ENCODE results near the gene DYNLL2.
"Not testable (repeated sequence)": the region's sequence is repeated elsewhere in the genome, so short reads cannot be mapped to it uniquely, and the experiment has no call there.

The DYNLL2 gene

DNA sequence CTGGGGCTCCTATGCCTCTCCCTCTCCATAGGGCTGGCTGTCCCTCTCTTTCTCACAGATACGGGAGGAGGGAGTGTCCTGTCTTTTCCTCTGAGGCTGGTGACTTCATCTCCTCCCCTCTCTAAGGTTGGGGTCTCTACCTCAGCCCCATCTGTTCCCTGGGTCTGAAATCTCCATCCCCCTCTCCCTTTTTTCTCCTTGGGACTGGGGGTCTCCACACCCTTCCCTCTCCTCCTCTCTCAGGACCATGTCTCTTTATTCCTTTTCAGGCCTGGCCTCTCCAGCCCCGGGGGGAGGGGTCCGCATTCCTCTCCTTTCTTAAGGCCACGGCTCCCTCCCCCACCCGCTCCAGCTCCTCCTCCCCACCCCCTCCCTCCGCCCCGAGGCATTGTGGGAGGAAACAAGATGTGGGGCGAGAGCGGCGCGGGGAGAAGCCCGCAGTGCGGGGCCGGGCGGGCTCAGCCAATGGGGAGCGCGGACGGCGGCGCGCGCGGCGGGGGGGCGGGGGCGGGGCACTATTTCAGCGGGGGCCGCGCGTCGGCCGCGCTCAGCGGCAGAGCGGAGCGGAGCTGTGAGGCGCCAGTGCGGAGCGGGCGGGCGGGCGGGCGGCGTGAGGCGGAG, at the start of gene DYNLL2:
DYNLL2 (plus strand) TSS at position 550 of the 621 bp plus-strand sequence. CDS start 3,672 bp downstream, outside the sequence.
- peak; percentile 89 for DNase-seq

DNA sequence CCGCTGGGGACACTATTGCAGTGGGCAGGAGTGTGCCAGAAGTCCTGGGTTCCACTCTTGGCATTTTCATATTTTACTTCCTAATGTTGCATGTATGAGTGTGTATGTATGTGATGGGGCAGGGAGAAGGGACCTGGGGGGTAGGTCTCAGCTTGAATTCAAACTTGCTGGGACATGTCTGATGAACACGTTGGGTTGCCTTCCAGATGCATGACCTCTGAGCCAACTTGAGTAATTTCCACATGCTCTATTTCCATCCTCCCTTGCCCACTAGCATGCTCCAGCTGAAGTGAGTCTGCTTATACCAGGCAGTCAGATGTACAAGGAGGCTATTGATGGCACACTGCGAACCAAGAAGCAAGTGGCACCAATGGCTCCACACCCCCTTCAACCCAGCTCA, 43.2 kb upstream of the DYNLL2 start:
- DNase-seq = no peak

DNA sequence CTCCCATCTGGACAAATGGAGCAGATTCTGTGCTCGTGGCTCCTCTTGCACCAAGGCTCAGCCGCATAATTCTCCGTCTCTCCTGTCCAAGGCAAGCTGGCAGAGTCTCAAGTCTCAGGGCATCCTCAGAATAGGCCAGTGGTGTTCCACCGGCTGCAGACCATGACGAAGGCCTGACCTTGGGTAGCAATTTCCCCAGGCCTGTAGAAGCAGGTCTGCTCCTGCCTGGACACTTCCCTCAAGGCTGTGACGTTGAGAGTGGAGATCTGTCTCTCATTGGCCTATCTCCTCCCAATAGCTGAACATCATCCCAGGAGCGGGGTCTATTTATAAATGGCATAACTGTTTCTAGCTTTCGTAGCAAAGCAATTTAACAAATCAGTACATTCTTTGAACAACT, 42.8 kb upstream of the DYNLL2 start:
- DNase-seq = no peak

DNA sequence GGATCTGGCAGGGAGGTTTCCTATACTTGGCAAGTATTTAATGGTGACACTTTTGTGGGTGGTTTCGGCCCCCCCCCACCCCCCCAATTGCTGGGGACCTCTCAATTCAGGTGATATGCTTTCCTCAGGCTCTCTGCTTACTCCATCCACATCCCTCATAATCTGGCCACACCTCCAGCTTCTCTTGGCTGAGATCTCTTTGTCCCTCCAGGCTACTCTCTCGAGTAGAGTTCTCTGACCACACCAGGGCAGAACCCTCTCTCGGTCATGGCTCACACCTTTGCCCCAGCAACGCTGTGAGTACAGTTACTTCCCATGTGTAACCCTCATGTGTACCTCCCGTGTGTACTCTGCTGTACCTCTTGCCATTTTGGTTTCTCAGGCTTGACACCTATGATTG, 42.1 kb upstream of the DYNLL2 start:
- no peak for DNase-seq

DNA sequence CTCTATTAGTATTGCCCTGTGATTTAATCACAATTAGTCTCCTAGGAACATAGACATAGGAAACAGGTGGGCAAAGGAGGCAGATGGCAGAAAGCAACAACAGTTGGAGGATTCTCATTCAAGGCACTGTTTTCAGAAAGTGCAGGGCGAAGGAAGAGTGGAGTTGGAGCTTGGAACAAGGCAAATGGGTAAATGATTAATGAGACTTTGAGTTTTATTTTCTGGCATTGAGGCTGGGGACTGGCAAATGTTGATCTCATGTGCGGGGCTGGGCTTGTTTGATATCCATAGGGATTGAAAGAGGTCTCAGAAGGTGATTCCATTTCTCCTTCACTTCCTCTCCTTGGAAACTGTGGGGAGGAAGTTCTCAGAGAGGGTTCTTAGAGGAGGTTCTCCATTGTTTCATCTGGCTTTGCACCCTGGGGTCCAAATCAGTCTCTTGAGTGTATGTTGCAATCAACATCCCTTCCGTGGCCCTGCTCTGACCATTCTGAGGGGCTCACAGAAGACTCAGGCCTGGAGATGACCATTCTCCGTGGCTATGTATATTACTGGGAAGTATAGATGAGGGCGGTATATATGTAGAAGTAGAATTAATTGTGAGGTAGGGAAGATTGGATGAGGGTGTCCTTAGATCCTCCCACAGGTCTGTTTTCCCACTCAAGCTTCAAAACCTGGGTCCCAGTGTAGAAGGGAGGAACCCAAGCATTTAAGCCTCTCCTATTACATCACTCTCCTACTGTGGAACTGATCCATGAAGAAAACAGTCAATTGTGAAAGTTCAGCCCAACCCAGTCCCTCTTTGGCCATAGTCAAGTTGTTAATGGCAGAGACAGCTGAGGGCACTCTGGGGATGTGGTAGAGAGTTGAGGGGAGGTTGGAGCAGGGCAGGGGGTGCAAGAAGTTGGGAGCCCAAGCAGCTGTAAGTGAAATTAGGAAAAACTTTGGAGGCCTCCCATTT, 39.7 kb upstream of the DYNLL2 start:
- DNase-seq = no peak

DNA sequence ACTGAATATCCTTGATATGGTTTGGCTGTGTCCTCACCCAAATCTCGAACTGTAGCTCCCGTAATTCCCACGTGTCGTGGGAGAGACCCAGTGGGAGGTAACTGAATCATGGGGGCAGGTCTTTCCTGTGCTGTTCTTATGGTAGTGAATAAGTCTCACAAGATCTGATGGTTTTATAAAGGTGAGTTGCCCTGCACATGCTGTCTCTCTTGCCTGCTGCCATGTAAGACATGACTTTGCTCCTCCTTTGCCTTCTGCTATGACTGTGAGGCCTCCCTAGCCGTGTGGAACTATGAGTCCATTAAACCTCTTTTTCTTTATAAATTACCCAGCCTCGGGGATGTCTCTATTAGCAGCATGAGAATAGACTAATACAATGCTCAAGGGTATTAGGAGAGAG, 39.0 kb upstream of the DYNLL2 start:
- not testable (repeated sequence) for DNase-seq

DNA sequence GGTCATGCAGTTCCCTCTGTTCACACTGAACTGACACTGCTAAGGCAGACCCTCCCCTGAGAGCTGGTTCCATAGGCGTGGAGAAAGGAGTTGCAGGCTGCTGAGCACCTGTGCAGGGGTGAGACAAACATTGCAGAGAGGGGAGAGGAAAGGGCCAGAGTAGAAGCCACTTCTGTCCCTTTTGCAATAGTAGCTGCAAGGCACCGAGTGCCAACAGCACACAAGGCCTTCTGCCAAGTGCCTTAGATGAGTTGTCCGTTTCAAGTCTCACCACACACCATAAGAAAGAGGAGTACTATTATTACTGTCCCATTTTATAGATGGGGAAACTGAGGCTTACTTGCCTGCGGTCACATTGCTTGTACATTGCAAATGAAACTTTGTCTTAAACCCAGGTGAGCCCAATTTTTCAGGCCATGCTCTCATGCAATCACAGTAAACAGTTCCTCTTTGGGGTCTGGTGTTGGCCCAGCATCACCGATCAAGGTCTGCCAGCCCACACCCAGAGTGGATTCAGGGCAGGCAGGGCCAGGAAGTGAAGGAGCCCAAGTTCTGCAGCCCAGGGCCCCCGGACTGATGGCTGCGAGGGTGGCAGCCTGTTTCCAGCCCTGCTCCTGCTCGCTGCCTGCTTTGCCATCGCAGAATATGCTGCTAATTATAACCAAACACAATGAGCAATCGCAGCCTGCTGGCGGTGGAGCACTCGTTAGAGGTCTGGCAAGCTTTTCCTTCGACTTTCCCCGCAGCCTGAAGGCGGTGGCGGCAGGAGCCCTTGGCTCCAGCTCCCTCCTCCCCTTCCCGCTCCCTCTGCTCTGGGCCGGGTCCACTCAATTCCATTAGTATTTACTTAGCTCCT, 36.8 kb upstream of the DYNLL2 start:
- no peak for DNase-seq

DNA sequence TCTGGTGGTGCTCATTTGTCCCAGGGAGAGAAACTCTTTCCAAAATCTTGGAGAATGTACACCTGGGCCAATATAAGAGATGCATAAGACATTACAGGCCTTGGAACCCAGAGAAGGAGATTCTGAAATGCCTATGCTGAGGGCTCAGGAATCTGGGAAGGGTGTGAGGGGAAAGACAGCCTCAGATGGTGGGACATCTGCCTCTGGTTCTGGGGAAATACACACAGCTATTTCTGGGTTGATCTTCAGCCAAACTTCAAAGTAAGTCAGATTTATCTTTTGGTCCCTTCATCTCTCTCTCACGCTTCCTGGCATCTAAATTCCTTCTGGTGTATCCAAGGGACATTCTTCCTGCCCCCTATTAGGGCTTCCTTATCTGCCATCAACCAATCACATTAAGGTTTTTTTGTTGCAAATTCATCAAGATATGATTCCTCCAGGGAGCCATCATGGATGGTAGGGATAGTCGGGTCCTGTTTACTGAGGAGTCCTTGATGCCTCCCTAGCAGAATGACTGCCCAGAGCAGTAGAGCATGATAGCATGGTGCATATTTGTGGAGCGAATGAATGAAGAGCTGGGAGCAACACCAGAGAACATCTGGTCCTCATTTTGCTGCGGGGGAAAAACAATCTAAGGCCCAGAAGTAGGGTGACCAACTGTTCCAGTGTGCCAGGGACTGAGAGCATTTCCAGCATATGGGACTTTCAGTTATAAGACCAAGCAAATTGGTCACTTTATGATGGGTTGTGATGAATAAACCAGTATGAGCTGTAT, 35.7 kb upstream of the DYNLL2 start:
- DNase-seq = no peak

DNA sequence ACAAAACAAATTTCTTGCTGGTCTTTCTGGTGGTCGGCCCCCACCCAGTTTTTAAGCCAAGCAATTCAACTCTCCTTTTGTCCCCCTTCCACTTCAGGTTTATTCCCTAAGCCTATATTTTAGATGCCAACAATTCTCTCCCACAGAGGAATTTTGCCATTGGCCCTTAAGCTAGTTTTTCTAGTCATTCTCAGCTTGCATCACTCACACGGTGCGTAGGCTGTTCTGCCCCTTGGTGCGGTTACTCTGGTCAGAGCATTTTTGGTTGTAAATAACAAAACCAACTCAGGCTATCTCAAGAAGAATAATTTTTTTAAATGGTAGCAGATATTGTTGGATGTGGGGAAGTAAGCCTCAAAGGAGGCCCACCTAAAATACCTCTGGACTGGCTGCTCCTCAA, 33.7 kb upstream of the DYNLL2 start:
- DNase-seq = no peak

DNA sequence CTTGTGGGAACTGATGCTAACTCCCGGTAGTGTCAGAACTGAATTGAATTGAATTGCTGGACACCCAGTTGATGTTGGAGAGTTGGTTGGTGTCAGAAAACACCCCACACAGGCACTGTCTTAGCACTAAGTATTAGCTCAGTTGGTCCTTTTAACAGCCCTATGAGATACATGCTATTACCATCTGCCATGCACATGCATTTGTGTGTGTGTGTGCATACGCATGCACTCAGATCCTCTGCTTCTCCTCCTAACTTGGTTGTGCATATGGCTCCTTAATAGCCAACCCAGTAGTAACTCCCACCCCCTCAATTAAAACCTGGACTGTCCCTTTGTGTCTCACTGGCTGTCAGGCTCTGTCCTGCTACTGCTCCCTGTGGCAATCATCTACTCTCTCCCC, 32.3 kb upstream of the DYNLL2 start:
- no peak for DNase-seq

DNA sequence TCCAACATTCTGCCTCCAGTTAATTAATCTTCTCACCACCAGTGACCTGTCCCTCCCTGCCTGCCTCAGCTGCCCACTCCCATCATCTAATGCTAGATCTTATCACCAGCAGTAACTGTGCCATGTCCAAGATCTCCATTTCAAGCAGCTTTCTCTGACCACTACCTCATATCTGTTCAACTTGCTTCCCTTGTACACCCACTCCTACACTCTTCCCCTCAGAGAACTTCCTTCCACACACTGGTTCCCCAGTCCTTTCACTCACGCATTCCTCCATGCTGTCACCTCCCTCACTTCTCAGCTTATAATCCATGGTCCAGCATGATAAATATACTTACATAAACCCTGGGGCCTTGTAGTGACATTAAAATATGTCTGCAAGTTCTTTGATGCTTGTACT, 31.8 kb upstream of the DYNLL2 start:
- no peak for DNase-seq

DNA sequence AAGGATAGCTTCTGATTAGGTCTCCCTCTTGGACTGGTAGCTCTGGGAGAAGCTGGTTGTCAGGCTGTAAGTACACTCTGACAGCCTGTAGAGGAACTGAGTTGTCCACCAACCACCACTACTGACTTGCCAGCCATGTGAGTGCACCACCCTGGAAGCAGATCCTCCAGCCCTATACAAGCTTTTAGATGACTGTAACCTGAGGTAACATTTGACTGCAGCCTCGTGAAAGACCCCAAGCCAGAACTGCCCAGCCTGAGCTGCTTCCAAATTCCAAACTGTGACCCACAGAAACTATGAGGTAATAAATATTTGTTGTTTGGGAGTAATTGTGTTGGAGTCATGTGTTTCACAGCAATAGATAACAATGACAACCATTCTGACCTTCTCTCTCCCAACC, 30.8 kb upstream of the DYNLL2 start:
- no peak for DNase-seq

DNA sequence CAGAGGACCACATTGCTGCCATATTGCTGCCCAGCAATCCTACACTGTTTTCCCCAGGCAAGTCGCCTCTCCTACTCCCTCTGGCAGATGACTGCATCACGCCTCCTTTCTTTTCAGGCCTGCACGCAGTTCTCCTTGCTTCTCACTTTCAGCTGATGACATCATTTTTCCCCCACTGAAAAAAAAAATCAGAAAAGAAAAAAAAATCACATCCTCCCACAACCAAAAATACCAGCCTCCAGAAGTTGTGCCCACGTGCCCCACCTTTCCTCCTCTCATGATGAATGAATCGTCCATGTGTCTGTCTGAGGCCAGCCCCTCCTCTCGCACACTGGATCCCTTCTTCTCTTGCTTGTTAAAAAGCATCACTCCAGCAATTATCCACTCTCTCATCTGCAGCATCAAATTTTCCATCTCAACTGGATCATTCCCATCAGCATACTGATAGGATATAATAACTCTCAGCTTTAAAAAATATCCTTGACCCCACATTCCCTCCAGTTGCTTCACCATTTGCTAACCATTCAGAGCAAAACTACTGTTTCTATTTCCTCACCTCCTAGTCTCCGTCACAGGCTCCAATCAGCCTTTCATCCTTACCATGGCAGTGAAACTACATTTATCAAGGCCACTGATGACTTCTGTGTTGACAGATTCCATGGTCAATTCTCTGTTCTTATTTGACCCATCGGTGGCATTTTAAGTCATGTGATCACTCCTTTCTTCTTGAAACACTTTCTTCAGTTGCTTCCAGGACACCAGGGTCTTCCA, 30.1 kb upstream of the DYNLL2 start:
- DNase-seq = no peak

DNA sequence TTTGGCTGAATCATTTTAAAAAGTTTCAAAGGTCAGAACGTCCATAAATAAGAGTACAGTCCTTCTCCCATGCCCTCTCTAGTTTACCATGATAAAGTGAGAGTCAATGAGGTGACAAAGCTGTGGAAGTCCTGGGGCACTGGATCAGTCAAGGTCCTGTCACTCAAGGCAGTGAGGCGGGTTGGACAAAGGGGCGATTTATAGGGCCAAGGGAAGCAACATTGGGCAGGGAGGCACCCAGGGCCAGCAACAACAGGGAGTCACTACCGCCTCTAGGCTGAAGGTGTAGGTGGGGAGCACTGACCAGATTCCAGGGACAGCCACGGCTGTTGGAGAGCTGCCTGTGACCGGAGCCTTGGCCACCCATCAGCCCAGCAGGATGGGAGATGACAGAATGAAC, 28.6 kb upstream of the DYNLL2 start:
- DNase-seq = no peak

DNA sequence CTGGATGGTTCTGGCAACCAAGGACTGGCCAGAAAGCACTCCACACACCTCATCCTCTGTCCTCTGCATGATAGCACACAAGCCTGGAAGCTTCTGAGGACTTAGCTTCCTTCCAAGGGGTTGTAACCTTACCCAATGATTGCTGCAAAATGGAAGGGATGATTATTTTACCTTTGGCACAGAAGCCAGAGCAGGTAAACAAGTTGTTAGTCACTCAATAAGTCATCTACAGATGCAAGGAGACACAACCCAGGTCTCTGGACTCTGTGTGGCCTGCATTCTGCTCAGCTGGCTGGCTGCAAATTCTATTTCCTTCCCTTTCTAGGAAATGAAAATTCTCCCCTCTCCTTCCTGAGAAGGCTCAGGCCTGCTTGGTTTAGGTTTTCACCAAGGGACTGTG, 26.7 kb upstream of the DYNLL2 start:
- no peak for DNase-seq

DNA sequence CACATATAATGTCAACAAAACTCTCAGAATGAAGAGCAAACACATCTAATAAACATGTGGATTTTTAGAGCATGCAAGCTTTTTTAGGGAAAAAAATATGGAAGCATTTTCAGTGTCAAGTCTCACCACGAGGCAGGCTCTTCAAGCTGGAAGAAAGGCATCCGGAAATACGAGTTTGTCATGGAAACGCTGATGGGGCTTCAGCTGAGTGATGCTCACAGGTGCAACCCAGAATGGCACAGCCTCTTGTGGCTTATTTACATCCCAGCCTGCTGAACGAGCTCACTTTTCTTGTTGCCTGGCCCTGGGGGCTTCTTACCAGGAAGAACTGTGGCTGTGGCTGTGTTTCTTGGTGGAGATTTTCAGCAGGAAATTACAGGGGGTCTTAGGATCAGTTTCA, 24.1 kb upstream of the DYNLL2 start:
- DNase-seq = no peak

DNA sequence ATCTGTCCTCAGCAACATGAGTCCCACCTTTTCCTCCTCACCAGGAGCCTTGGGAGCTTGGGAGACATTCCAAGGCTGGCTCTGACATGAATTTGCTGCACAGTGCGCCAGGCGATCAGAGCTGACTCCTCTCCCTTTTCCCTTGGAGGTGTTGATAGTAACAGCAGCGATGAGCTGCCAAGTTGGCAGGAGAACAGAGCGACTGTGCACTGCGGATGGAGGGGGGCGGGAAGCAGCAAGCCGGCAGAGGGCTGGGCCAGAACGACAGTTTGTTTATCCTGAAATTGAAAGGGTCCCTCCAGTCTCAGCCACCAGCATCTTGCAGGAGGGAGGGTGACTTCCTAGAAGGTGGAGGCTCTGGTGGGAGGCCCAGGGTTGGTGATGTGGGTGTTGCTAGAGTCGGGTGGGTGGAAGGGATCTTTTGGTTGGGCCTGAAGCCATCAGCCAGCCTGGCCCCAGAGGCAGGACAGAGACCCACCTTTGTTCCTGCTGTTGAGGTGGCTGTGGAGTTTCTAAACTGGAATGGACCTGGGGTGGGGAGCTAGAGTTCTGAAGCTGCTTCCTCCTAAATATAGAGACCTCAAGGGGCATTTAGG, 22.5 kb upstream of the DYNLL2 start:
- peak; percentile 47 for DNase-seq

DNA sequence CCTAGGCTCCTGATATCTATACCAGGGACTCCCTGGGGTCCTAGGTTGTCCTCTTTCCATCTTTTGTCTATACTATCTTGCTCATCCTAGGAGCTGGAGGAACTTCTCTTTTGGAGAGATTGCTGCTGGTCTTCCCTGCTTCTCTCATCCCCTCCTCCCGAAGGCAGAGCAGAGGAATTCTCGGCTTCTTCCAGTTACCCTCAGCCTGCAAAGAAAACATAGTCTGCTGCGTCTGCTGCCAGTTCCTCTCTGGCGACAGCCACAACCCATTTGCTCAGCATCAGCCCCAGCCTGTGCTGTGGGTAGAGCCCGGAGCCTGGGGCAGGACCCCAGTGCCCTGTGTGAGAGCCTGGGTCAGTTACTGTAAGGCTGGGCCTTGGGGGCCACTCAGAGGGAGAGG, 21.5 kb upstream of the DYNLL2 start:
- no peak for DNase-seq

DNA sequence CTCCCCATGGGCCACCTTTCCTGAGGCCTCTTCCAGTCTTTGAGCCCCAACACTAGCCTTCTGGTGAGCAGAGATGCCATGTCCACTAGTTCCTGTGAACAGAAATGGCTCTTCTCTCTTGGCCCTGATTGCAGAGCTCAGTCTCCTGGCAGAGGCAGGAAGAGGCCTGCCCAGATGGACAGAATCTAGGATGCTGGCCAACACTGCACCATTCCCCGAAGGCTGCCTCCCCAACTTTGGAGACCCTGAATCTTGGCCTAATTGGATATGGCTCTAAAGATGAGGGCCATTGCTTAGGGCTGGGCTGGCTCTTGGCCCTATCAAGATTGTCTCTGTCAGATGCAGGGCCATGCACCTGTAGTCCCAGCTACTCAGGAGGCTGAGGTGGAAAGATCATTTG, 18.0 kb upstream of the DYNLL2 start:
- DNase-seq = no peak

DNA sequence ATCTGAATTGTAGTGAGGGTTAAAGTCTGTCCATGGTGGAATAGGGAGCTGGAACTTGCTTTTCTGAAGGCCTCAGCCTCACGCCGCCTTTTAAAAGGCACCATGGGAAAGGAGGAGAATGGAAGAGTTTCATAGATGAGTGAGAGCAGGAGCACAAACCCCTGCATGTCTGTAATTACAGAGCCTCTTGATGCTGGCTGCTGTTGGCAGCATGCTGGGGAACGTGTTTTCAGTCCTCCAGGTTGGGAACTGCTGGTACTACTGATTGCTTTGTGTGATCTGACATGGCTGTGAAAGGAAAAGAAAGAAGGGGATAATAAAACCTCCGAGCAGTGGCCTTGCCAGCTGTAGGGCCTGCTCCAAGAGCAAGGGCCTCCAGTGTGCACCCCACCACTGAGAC, 16.8 kb upstream of the DYNLL2 start:
- no peak for DNase-seq

DNA sequence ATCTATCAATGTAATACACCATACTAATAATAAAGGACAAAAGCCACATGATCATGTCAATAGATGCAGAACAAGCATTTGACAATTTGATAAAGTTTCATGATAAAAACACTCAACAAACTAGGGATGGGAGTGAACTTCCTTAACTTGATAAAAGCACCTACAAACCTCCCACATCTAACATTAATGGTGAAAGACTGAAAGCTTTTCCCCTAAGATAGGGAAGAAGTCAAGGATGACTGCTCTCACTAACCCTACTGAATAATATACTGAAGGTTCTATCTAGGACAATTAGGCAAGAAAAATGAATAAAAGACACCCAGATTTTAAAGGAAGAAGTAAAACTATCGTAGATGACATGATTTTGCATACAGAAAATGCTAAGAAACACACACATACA, 10.4 kb upstream of the DYNLL2 start:
- DNase-seq = no peak
